GM18520 (cell line): ENCODE results near the gene CDH26.

Experiments
- ATAC-seq: cut with Tn5 transposase; IDR thresholded peaks from one replicate; pipeline ENCODE4 v1.9.1; 2021; ENCODE audit not compliant: unreplicated experiment

CDH26 gene

GRCh38 chr20:59958123-59958522 lies at the start of gene CDH26:
TSS of gene CDH26 (plus strand) at chr20:59958423. CDS start at chr20:59958727, 304 bp downstream.
- ATAC-seq, result no peak

DNA sequence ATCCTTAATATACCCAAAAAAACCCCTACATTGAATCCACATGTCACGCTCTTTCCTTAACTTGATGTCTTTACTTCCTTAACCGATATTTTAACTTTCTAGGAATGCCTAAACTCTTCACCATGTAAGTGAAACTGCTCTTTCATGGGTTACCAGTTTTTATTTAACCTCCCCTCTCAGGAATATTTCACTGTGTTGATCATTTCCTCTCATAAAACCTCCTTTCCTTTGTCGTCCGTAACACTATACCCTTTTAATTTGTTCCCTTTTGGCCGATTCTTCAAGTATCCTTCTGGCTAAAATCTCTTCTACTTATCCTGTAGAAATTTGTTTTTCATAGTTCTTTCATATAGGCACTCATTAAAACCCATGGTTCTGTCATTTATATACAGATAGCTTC lies 49.4 kb upstream of the CDH26 start:
- no peak for ATAC-seq

- ATAC-seq, result no peak
Observed at GRCh38 chr20:59911041-59911440, 47.2 kb upstream of the CDH26 start.

GRCh38 chr20:59912609-59913008 lies 45.6 kb upstream of the CDH26 start:
- ATAC-seq, result no peak

DNA sequence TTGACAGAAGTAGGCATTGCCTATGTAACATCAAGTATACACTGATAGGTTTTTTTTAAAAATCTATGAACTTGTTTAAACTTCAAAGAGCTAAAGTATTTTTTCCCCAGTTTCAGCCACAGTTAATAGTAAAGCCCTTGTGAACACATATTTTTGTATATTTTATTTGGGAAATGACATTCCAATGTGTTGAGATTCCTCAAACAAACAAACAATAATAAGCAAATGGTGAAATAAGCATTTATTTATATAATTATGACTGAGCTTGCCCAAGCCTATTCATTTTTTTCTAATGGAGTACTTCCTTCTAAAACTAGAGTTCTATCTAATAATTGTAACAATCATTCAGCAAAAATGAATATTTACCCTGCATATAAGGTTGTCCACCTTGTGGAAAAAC lies 37.3 kb upstream of the CDH26 start:
- no peak for ATAC-seq

DNA sequence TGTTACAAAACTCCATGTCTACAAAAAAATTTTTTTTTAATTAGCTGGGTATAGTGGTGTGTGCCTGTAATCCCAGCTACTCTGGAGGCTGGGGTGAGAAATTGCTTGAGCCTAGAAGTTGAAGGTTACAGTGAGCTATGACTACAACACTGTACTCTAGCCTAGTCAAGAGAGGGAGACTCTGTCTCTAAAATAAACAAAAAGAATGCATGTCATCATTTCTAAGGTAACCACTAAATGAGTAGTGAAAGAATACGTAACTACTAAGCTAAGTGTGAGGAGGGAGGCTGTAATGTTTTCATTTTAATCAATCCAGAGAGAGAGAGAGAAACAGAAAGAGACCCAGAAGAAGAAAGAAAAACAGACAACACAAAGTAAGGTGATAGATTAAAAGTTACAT lies 34.7 kb upstream of the CDH26 start:
- no peak for ATAC-seq

DNA sequence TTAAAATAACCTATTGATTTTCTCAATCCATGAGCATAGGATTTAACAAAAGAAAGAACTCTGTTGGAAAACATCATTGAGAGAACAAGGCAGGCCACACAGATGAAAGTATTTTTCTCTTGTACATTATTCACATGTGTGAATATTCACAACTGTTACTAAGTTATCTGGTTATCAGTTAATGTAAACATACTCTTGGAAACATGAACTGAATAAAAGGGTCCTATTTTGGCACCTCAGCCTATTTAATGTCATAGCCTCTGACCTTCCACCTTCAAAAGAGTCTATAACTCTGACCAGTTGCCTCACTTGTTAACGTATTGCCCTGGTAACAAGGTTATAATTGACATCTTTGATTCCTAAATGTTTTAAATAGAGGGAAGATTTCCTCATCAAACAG lies 32.9 kb upstream of the CDH26 start:
- ATAC-seq, result no peak

DNA sequence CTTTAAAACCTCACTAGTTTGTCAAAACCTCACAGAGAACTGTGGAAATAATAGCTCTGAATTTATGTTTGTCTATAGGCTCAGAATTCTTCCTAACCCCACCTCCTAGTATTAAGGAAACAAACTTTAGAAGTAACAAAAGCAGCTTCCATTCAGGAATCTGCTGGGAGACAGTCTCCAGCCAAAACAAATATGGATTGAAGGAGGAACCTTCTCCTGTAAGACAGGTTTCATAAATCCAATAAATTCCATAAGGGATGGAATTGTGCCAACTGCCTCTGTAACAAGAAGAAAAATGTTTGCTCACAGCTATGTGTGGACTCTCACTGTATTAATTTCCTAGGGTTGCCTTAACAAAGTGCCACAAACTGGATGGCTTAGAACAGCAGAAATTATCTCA lies 32.3 kb upstream of the CDH26 start:
- ATAC-seq, result no peak

DNA sequence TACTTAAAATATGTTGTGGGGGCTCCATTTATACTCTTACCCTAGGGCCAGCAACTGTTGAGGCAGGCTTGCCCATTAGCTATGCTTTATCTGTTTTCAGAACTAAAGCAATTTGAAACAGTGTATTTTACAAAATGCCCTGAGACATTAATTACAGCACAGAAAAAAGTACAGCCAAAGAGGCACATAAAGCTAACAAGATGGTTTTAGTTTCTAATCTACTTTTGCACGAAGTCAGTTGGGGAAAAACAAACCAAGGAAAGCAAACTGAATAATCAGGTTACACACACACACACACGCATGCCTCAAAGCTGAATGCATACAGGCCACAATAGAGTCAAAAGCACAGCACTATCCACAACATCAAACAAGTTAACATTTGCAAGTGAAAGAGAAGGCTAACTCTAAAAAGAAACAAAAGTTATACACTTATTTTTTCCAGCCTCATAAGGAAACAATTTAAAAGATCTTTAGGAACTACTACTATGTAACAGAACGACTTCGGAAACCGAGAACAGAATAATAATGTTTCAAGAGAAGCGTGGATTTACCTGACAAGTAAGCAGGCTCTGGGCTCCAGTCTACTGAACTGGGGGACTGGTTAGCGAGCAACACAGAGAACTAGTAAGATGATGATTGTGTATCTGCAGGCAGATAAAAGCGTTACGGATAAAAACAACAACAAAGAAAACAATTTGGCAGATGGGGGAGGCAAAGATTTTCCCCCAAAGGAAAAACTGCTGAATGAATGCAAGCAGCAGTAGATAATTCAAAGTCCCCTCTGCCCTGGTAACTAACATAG lies 26.5 kb upstream of the CDH26 start:
- no peak for ATAC-seq

- no peak for ATAC-seq
Observed at GRCh38 chr20:59932616-59933295, 25.5 kb upstream of the CDH26 start.

DNA sequence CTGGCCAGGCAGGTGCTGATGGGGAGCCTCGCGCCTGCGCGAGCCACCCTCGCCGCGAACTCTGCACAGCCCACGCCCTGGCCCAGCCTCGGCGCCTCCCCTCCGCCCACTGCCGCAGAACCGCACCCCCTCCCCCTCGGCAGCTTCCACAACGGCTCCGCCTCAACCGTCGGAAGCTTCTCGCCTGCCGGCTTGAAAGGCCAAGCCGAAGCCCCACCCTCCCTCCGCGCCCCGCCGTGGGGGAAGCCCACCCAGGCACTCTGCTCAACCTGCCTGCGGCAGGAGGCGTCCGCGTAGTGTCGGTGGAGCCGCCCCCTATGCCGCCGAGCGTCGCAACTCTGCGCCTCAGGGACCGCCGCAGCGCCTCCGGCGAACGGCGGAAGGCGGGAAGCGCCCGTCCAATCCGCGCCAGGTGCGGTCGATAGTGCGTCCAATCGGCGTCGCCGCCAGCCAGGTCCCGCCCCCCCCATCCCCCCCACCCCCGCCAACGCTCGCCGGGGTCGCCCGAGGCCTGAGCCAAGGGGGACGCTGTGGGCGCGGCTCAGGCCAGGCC lies 24.9 kb upstream of the CDH26 start, which contains the start of gene SYCP2:
TSS of gene SYCP2 (minus strand) at position 342 of the 553 bp plus-strand sequence. CDS start 11,224 bp downstream, outside the sequence.
- no peak for ATAC-seq

DNA sequence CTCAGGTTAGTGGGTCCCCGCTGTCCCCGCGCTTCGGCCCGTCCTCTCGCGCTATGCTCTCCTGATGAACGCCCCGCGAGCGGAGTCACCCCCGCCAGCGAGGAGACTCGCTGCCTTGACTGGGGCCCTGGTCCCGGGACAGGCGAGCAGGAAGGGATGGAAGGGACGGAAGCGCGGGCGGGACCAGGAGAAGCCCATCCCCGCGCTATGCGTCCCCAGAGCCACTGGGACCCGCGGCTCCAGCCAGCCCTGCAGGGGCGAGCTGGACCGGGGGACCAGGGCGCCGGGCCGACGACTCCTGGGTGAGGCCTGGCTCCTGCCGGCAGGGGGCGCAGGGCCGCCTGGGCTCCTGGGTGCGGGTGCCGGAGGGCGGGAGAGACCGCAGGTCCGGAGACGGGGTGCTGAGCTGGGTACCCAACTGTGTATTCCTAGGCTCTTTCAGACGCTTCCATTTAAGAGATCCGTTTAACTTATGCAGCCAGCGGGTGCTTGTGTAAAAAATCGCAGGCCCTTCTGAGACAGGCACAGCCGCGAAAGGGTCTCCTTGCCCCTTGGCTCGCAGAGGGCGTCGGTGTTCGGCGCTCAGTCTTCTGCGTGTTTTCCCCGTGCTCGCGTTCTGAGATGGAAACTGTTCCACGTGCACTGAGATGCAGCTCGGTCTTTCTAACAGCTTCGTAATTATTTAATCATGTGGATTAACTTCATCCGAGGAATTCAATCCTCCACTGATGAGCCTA lies 24.2 kb upstream of the CDH26 start:
- ATAC-seq, result peak; percentile 51

GRCh38 chr20:59935457-59936185 lies 22.6 kb upstream of the CDH26 start:
- ATAC-seq, result no peak

- ATAC-seq, result no peak
Observed at GRCh38 chr20:59936409-59936808, 21.8 kb upstream of the CDH26 start.

- ATAC-seq, result no peak
Observed at GRCh38 chr20:59937150-59937549, 21.1 kb upstream of the CDH26 start.

DNA sequence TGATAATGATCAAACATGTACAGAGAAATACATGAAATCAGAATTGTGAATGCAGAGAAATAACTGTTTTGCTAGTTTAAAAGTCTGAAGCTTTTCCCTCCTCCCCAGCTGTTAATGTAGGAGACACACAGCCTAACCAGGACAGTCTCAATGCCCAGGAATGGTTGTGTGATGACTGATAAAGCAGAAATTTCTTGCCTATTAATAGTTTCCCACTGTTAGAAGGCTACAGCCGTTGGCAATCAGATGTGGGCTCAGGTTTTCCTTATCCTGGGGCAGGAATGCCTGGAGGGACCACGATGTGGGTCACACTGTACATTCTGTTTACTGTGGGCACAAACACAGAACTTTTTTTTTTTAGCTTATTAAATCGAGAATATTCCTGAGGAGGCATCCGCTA lies 20.0 kb upstream of the CDH26 start:
- no peak for ATAC-seq

GRCh38 chr20:59938696-59939051 lies 19.5 kb upstream of the CDH26 start:
- ATAC-seq, result no peak

- ATAC-seq, result no peak
Observed at GRCh38 chr20:59939052-59939878, 19.0 kb upstream of the CDH26 start.

GRCh38 chr20:59939879-59940128 lies 18.4 kb upstream of the CDH26 start:
- peak; percentile 15 for ATAC-seq
